IMR-90 (cell line): ENCODE results near the gene CLK3. TPM values are rescaled to one million over a fixed set of nuclear protein-coding genes. Genes with fewer than 3 reads are reported as not detected.

Experiments
- ATAC-seq: fragments of 200-7000 bp; cut with Tn5 transposase; 2 replicates; pipeline ENCODE4 v1.9.1; 2020; ENCODE audit warnings: low read depth, mild to moderate bottlenecking, moderate library complexity
- BruUV-seq: library from RNA; stranded (reverse); fragments of 400-500 nt; replicated peaks from 2 replicates; lab custom pipeline; 2021; lab: Mats Ljungman, UMichigan
- CTCF ChIA-PET: fragments of 300-600 bp; formaldehyde crosslinking; extraction: SDS; loops from one replicate; lab custom pipeline; 2021; ENCODE audit warnings: antibody characterized with exemption; lab: Yijun Ruan, JAX
- POLR2A ChIA-PET: fragments of 300-600 bp; sonication (Branson Sonifier 250); formaldehyde crosslinking; loops from one replicate; lab custom pipeline; 2022; ENCODE audit warnings: antibody characterized with exemption; ENCODE audit not compliant: unreplicated experiment; lab: Charles Lee
- DNase-seq: peaks from one replicate; pipeline ENCODE4 v3.0.0; 2013
- H2AFZ ChIP-seq: replicated peaks from 2 replicates; pipeline ENCODE3; 2013; ENCODE audit warnings: low read length, mild to moderate bottlenecking; ENCODE audit not compliant: poor library complexity
- H2AK5ac ChIP-seq: 2 replicates; pipeline ENCODE4 v1.6.1; 2013; ENCODE audit warnings: low read depth, low read length, inconsistent platforms
- H2AK9ac ChIP-seq: replicated peaks from 2 replicates; pipeline ENCODE3; 2013; ENCODE audit warnings: mild to moderate bottlenecking, low read depth, low read length, moderate library complexity; ENCODE audit not compliant: poor library complexity
- H2BK120ac ChIP-seq: 2 replicates; pipeline ENCODE4 v1.6.1; 2013; ENCODE audit warnings: low read depth, low read length, inconsistent platforms
- H2BK15ac ChIP-seq: 3 replicates; pipeline ENCODE4 v1.6.1; 2013; ENCODE audit warnings: low read depth, low read length, inconsistent platforms
- H2BK20ac ChIP-seq: 2 replicates; pipeline ENCODE4 v1.6.1; 2013; ENCODE audit warnings: low read depth, mild to moderate bottlenecking, inconsistent platforms, low read length, moderate library complexity
- H2BK5ac ChIP-seq: 2 replicates; pipeline ENCODE4 v1.6.1; 2013; ENCODE audit warnings: mild to moderate bottlenecking, low read depth, low read length, inconsistent platforms; ENCODE audit not compliant: poor library complexity, severe bottlenecking
- H3K14ac ChIP-seq: replicated peaks from 2 replicates; pipeline ENCODE4 v1.6.1; 2013; ENCODE audit warnings: low read depth, low read length, inconsistent platforms
- H3K18ac ChIP-seq: 2 replicates; pipeline ENCODE4 v1.6.1; 2013; ENCODE audit warnings: low read depth, low read length, control low read depth
- H3K23ac ChIP-seq: 2 replicates; pipeline ENCODE4 v1.6.1; 2013; ENCODE audit warnings: low read depth, low read length, inconsistent platforms
- H3K27ac ChIP-seq: 2 replicates; pipeline ENCODE4 v1.5.1; 2013; ENCODE audit warnings: mild to moderate bottlenecking, control low read depth, low read length; ENCODE audit not compliant: insufficient read depth
- H3K27me3 ChIP-seq: 2 replicates; pipeline ENCODE4 v1.6.1; 2013; ENCODE audit warnings: low read length; ENCODE audit not compliant: control insufficient read depth, insufficient read depth
- H3K36me3 ChIP-seq: 2 replicates; pipeline ENCODE4 v1.6.1; 2013; ENCODE audit warnings: low read length, mixed read lengths; ENCODE audit not compliant: control insufficient read depth, insufficient read depth
- H3K4ac ChIP-seq: 2 replicates; pipeline ENCODE4 v1.6.1; 2013; ENCODE audit warnings: low read depth, low read length, inconsistent platforms
- H3K4me1 ChIP-seq: 2 replicates; pipeline ENCODE4 v1.6.1; 2013; ENCODE audit warnings: low read length, mixed read lengths; ENCODE audit not compliant: control insufficient read depth, insufficient read depth
- H3K4me2 ChIP-seq: 2 replicates; pipeline ENCODE4 v1.6.1; 2013; ENCODE audit warnings: low read depth, mild to moderate bottlenecking, control low read depth, low read length, moderate library complexity
- H3K4me3 ChIP-seq: 2 replicates; pipeline ENCODE4 v1.5.1; 2013; ENCODE audit warnings: low read depth, mild to moderate bottlenecking, control low read depth, low read length, moderate library complexity; ENCODE audit not compliant: insufficient read depth
- H3K56ac ChIP-seq: 2 replicates; pipeline ENCODE4 v1.6.1; 2013; ENCODE audit warnings: low read length, inconsistent platforms; ENCODE audit not compliant: insufficient read depth; ENCODE audit errors: extremely low read depth
- H3K79me1 ChIP-seq, 2 experiments: 2 replicates each; pipeline ENCODE4 v1.6.1; 2013; ENCODE audit warnings: low read length in 2 of 2, inconsistent platforms in 1 of 2, low read depth in 1 of 2
- H3K9ac ChIP-seq: 2 replicates; pipeline ENCODE4 v1.6.1; 2013; ENCODE audit warnings: low read depth, low read length, control low read depth
- H3K9me1 ChIP-seq: 2 replicates; pipeline ENCODE4 v1.6.1; 2013; ENCODE audit warnings: low read length, inconsistent platforms; ENCODE audit not compliant: insufficient read depth
- H3K9me3 ChIP-seq: 2 replicates; pipeline ENCODE4 v1.6.1; 2013; ENCODE audit warnings: low read length; ENCODE audit not compliant: control insufficient read depth, insufficient read depth
- H4K20me1 ChIP-seq: 2 replicates; pipeline ENCODE4 v1.6.1; 2013; ENCODE audit warnings: low read length, inconsistent platforms; ENCODE audit not compliant: insufficient read depth
- H4K5ac ChIP-seq: 2 replicates; pipeline ENCODE4 v1.6.1; 2013; ENCODE audit warnings: mild to moderate bottlenecking, low read depth, low read length, control low read depth
- H4K8ac ChIP-seq, 2 experiments: 2 replicates each; pipeline ENCODE4 v1.6.1; 2013; ENCODE audit warnings: low read depth in 2 of 2, low read length in 2 of 2, control low read depth in 1 of 2, inconsistent platforms in 1 of 2
- H4K91ac ChIP-seq: 2 replicates; pipeline ENCODE4 v1.6.1; 2013; ENCODE audit warnings: low read depth, low read length, inconsistent platforms; ENCODE audit not compliant: insufficient read depth
- BHLHE40 ChIP-seq: fragments of 150-350 bp; IDR thresholded peaks from 2 replicates; pipeline ENCODE4 v1.6.1; 2016; ENCODE audit warnings: mild to moderate bottlenecking, low read depth, low read length
- CEBPB ChIP-seq: IDR thresholded peaks from 2 replicates; pipeline ENCODE4 v1.6.1; 2012; ENCODE audit warnings: low read depth, low read length, improper control_type of control experiment
- FOS ChIP-seq: fragments of 150-350 bp; IDR thresholded peaks from 2 replicates; pipeline ENCODE4 v1.6.1; 2016; ENCODE audit warnings: low read depth, low read length
- MAFK ChIP-seq: IDR thresholded peaks from 2 replicates; pipeline ENCODE4 v1.6.1; 2012; ENCODE audit warnings: low read depth, low read length, improper control_type of control experiment
- MAZ ChIP-seq: IDR thresholded peaks from 2 replicates; pipeline ENCODE4 v1.6.1; 2012; ENCODE audit warnings: low read depth, mild to moderate bottlenecking, low read length, improper control_type of control experiment, moderate library complexity, borderline replicate concordance
- MXI1 ChIP-seq: IDR thresholded peaks from 2 replicates; pipeline ENCODE4 v1.6.1; 2012; ENCODE audit warnings: low read depth, mild to moderate bottlenecking, low read length, moderate library complexity, borderline replicate concordance
- RAD21 ChIP-seq: IDR thresholded peaks from 2 replicates; pipeline ENCODE4 v1.6.1; 2012; ENCODE audit warnings: low read length, improper control_type of control experiment
- RCOR1 ChIP-seq: IDR thresholded peaks from 2 replicates; pipeline ENCODE4 v1.6.1; 2012; ENCODE audit warnings: mild to moderate bottlenecking, low read length, improper control_type of control experiment; ENCODE audit not compliant: insufficient replicate concordance
- RFX5 ChIP-seq: IDR thresholded peaks from 2 replicates; pipeline ENCODE4 v1.8.0; 2012; ENCODE audit warnings: low read depth, mild to moderate bottlenecking, low read length, moderate library complexity
- SMC3 ChIP-seq: fragments of 150-350 bp; IDR thresholded peaks from 2 replicates; pipeline ENCODE4 v1.6.1; 2016; ENCODE audit warnings: low read depth, mild to moderate bottlenecking, antibody characterized with exemption, low read length, moderate library complexity
- WGBS, 2 experiments: methylation state at CpG; one replicate each; pipeline versions ENCODE4 v1.1.5 to v1.1.7; 2013; ENCODE audit warnings: missing lambda C conversion rate in 2 of 2; ENCODE audit not compliant: insufficient read length in 1 of 2; ENCODE audit errors: extremely low coverage in 2 of 2; 5-methylcytosine and 5-hydroxymethylcytosine counted together
- dilution Hi-C: fragments of 300-500 bp; cut with HindIII; formaldehyde crosslinking; loops from one replicate; pipeline ENCODE4 v1.14.3; 2018; ENCODE audit warnings: low sequenced_read_pairs; ENCODE audit not compliant: unreplicated experiment
- in situ Hi-C: fragments of 300-500 bp; cut with MboI; formaldehyde crosslinking; loops from 3 replicates; pipeline ENCODE4 v1.14.3; 2019; ENCODE audit warnings: low sequenced_read_pairs, inconsistent platforms, mixed read lengths
- intact Hi-C: fragments of 100-400 bp; cut with micrococcal nuclease; formaldehyde crosslinking; loops from 2 replicates; pipeline ENCODE4 v1.10.0; 2022
- polyA plus RNA-seq, 3 experiments: library from polyadenylated mRNA; depleted of rRNA; stranded (reverse); fragments of >200 nt; gene quantifications; 2 replicates each; pipeline ENCODE4 v1.2.3, GENCODE V29; 2012; ENCODE audit warnings: low replicate concordance in 1 of 3
- total RNA-seq: library from RNA; depleted of rRNA; stranded (reverse); fragments of >200 nt; gene quantifications from 2 replicates; pipeline ENCODE4 v1.2.3, GENCODE V29; 2012
- TF ChIP-seq, protein P1 (sequence below): conservative IDR thresholded peaks from 2 replicates; pipeline ENCODE4 v1.5.1; 2012; ENCODE audit warnings: mild to moderate bottlenecking, low read depth, low read length, improper control_type of control experiment
- TF ChIP-seq, protein P2 (sequence below): fragments of 150-350 bp; IDR thresholded peaks from 2 replicates; pipeline ENCODE4 v1.6.1; 2016; ENCODE audit warnings: low read depth, mild to moderate bottlenecking, low read length, moderate library complexity, borderline replicate concordance
- TF ChIP-seq, protein P3 (sequence below): fragments of 150-350 bp; IDR thresholded peaks from 2 replicates; pipeline ENCODE4 v1.6.1; 2017; ENCODE audit warnings: mild to moderate bottlenecking, antibody characterized with exemption, low read length, low read depth

Gene CLK3
- total and polyA plus RNA-seq, 2 of the 4 experiments (the other 2 are of a cell fraction), result 84.7 to 117 TPM

DNA sequence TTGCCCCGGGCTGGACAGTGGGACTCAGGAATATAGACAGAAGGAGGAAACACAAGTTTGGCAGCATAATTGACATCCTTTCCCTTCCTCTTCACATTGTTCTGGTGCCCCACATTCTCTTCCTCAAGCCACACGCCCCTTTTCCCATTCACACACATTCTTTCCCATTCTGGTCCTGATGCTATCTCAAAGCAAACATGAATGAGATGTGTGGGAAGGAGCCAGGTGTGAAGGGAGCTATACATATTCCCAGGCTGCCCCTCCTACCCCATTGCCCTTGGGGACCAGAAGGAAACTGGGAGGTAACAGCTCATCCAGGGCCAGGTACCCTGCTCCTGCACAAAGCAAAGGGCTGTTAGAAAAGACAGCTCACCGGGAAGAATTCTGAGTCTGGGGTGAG, 23.4 kb upstream of the CLK3 start:
- peaks cover 13% of the 10 kb centered on the region for H3K9me1 ChIP-seq
- CTCF ChIA-PET, result no interaction called here
- peaks cover 23% of the 10 kb centered on the region for H3K36me3 ChIP-seq
- no peak overlapping the region for H2AK9ac ChIP-seq
- peaks cover 0 to 16% of the 10 kb centered on the region in 2 experiments; a peak in 1 of 4 replicates for H3K79me1 ChIP-seq
- no peak overlapping the region for H3K4me2 ChIP-seq
- TF ChIP-seq, protein P1, sequence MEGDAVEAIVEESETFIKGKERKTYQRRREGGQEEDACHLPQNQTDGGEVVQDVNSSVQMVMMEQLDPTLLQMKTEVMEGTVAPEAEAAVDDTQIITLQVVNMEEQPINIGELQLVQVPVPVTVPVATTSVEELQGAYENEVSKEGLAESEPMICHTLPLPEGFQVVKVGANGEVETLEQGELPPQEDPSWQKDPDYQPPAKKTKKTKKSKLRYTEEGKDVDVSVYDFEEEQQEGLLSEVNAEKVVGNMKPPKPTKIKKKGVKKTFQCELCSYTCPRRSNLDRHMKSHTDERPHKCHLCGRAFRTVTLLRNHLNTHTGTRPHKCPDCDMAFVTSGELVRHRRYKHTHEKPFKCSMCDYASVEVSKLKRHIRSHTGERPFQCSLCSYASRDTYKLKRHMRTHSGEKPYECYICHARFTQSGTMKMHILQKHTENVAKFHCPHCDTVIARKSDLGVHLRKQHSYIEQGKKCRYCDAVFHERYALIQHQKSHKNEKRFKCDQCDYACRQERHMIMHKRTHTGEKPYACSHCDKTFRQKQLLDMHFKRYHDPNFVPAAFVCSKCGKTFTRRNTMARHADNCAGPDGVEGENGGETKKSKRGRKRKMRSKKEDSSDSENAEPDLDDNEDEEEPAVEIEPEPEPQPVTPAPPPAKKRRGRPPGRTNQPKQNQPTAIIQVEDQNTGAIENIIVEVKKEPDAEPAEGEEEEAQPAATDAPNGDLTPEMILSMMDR, result no peak
- TF ChIP-seq SMC3 (no peak), MAZ (no peak), MAFK (no peak), FOS (no peak), CEBPB (no peak), RAD21 (no peak), MXI1 (no peak), BHLHE40 (no peak), RCOR1 (no peak), RFX5 (no peak)
- TF ChIP-seq, protein P2, sequence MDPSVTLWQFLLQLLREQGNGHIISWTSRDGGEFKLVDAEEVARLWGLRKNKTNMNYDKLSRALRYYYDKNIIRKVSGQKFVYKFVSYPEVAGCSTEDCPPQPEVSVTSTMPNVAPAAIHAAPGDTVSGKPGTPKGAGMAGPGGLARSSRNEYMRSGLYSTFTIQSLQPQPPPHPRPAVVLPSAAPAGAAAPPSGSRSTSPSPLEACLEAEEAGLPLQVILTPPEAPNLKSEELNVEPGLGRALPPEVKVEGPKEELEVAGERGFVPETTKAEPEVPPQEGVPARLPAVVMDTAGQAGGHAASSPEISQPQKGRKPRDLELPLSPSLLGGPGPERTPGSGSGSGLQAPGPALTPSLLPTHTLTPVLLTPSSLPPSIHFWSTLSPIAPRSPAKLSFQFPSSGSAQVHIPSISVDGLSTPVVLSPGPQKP, result no peak
- TF ChIP-seq, protein P3, sequence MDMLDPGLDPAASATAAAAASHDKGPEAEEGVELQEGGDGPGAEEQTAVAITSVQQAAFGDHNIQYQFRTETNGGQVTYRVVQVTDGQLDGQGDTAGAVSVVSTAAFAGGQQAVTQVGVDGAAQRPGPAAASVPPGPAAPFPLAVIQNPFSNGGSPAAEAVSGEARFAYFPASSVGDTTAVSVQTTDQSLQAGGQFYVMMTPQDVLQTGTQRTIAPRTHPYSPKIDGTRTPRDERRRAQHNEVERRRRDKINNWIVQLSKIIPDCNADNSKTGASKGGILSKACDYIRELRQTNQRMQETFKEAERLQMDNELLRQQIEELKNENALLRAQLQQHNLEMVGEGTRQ, result no peak
- H3K9ac ChIP-seq, result no peak overlapping the region
- peaks cover 9% of the 10 kb centered on the region for H3K4me1 ChIP-seq
- H3K4ac ChIP-seq, result no peak overlapping the region
- POLR2A ChIA-PET, result no interaction called here
- H3K14ac ChIP-seq, result no peak overlapping the region
- H4K5ac ChIP-seq, result no peak overlapping the region
- no peak overlapping the region for H3K27ac ChIP-seq
- no peaks in the 10 kb centered on the region for H3K27me3 ChIP-seq
- H3K9me3 ChIP-seq, result no peaks in the 10 kb centered on the region
- in situ Hi-C loops, result no loop called here
- no peak overlapping the region for H3K23ac ChIP-seq
- BruUV-seq, result no TSS peak
- H3K56ac ChIP-seq, result no peak overlapping the region
- no peak for ATAC-seq
- H2AK5ac ChIP-seq, result no peak overlapping the region
- H3K4me3 ChIP-seq, result no peak overlapping the region
- H2BK15ac ChIP-seq, result no peak overlapping the region
- dilution Hi-C loops, result no loop called here
- H2AFZ ChIP-seq, result no peak overlapping the region
- DNase-seq, result no peak
- H2BK5ac ChIP-seq, result no peak overlapping the region
- no peak overlapping the region for H2BK120ac ChIP-seq
- H3K18ac ChIP-seq, result no peak overlapping the region
- WGBS, 2 experiments, result no CpG with 5 or more reads among the region's 3 CpGs
- no peak overlapping the region for H4K8ac ChIP-seq
- H4K91ac ChIP-seq, result no peak overlapping the region
- intact Hi-C loops, result no loop called here
- peaks cover 2% of the 10 kb centered on the region for H4K20me1 ChIP-seq
- no peak overlapping the region for H2BK20ac ChIP-seq
